HG03064 (cell line): ENCODE data around the gene LUZP1.
"Not testable (repeated sequence)": the region's sequence is repeated elsewhere in the genome, so short reads cannot be mapped to it uniquely, and the experiment has no call there.

Experiments
- ATAC-seq: cut with Tn5 transposase; IDR thresholded peaks from one replicate; pipeline ENCODE4 v1.9.1; 2021; ENCODE audit warnings: low read depth; ENCODE audit not compliant: unreplicated experiment

Gene LUZP1

GRCh38 chr1:23188936-23189452 lies 20.3 kb upstream of the LUZP1 start:
- ATAC-seq, result not testable (repeated sequence)

- ATAC-seq, result no peak
Measured at GRCh38 chr1:23188434-23188884, 19.8 kb upstream of the LUZP1 start.

GRCh38 chr1:23187637-23188036 lies 19.0 kb upstream of the LUZP1 start:
- ATAC-seq, result no peak

GRCh38 chr1:23185381-23185780 lies 16.7 kb upstream of the LUZP1 start:
- no peak for ATAC-seq

GRCh38 chr1:23184212-23184934 lies 15.7 kb upstream of the LUZP1 start:
- no peak for ATAC-seq

- no peak for ATAC-seq
Measured at GRCh38 chr1:23179862-23180261, 11.2 kb upstream of the LUZP1 start.

GRCh38 chr1:23178950-23179349 lies 10.3 kb upstream of the LUZP1 start:
- ATAC-seq, result no peak

- ATAC-seq, result no peak
Measured at GRCh38 chr1:23178414-23178813, 9.8 kb upstream of the LUZP1 start.

- no peak for ATAC-seq
Measured at GRCh38 chr1:23177438-23178380, 9.1 kb upstream of the LUZP1 start.

- no peak for ATAC-seq
Measured at GRCh38 chr1:23177031-23177430, 8.4 kb upstream of the LUZP1 start.

GRCh38 chr1:23174426-23175110 lies 5.9 kb upstream of the LUZP1 start:
- ATAC-seq, result no peak

- no peak for ATAC-seq
Measured at GRCh38 chr1:23171181-23171755, 2.6 kb upstream of the LUZP1 start.

GRCh38 chr1:23169727-23170335 lies 1.2 kb upstream of the LUZP1 start:
- ATAC-seq, result no peak

GRCh38 chr1:23169195-23169575 lies 529 bp upstream of the LUZP1 start:
- no peak for ATAC-seq

- ATAC-seq, result no peak
Measured at GRCh38 chr1:23168079-23168444, 594 bp downstream of the LUZP1 start.

GRCh38 chr1:23167353-23168078 lies 1.1 kb downstream of the LUZP1 start:
- no peak for ATAC-seq

- no peak for ATAC-seq
Measured at GRCh38 chr1:23166854-23167253, 1.8 kb downstream of the LUZP1 start.

- no peak for ATAC-seq
Measured at GRCh38 chr1:23163395-23163794, 5.3 kb downstream of the LUZP1 start.
